GM21529 (cell line): ENCODE data around the gene TMEM131L.

Experiments
- ATAC-seq: cut with Tn5 transposase; IDR thresholded peaks from one replicate; pipeline ENCODE4 v1.9.1; 2021; ENCODE audit not compliant: unreplicated experiment

The TMEM131L gene

DNA sequence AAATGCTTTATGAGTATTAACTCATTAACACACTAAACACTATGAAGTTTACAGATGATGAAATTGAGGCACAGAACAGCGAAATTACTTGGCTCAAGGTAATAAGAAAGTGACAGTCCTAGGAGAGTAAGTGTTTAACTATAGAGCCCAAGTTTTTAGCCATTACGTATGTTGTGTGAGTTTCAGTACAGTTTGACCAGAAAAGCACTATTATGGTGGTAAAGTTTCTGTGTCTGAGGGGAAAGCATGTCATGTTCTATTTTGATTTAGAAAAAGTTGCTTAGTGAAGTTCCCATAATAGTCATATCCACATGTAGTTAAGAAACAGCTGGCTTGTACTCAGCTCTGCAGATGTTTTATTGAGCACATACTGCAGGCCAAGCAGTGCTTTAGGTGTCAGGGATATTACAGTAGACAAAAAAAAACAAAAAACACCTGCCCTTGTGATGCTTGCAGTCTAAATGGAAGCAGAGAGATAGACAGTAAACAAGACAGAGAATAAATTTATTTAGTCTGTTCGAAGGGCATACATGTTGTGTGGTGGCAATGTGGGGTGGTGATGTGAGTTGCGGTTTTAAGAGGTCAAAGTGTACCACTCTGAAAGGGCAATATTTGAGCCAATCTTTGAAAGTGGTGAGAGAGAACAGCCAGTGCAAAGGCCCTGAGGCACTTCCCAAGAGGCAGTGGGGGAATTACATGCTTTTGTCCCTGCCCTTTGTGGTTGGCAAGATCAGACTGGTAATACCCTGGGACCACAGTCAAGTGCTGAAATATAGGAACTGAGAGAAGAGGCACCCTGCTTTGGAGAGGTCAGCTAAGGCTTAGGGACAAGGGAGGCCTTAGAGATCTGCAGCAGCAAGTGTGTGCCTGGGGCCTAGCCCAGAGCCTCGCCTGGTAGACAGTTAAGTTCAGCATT is 6.2 kb downstream of the TMEM131L start:
- peak; percentile 49 for ATAC-seq

DNA sequence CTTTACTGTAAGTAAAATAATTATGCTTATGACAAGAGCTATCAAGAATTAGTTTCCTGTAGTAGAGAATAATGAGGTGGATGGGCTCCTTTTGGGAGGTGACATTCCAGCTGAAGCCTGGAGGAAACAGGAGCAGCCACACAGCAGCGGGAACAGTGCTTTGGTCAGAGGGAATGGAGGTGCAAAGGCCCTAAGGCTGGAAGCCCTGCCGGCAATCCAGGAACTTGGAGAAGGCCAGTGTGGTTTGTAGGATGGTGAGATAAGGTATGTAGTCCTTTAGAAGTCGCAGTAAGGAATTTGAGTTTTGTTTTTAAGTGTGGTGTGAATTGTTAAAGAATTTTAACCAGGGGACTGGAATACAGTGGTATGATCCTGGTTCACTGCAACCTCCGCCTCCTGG is 8.1 kb downstream of the TMEM131L start:
- ATAC-seq, result no peak

DNA sequence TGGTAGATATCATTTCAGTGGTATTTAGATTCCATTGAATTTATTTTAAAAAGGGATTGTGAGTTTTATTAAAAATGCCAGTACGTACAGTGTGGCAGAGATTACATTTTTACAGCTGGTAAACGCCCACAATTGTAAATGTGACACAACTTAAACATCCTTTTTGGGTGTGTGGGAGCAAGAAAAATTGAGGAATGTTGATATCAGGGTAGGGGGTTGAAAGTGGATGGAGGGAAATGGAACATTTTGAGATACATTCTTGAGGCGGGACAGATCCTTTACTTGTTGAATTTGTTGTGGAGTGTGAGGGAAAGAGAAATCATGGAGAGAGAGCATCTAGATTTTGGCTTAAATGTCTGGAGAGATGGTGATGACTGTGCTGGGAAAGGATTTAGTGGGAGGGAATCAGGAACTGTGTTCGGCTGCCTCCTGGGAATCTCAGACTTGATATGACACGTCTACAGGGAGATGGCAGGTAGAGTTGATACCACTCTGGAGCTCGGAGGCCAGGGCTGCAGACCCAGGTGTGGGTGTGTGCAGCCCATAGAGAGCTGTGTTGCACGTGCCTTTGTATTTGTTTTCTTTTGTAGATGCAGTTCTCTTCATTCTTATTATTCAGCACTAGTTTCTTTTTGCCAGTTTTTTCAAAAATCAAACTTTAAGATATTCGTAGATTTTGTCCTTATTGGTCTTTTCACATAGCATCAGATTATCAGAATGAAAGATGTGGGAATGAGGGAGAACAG is 10.8 kb downstream of the TMEM131L start:
- ATAC-seq, result no peak

- ATAC-seq, result no peak
These were observed 12.9 kb downstream of the TMEM131L start for GRCh38 chr4:153479101-153479500.

- ATAC-seq, result no peak
These were observed 14.5 kb downstream of the TMEM131L start for GRCh38 chr4:153480704-153481103.

- ATAC-seq, result no peak
These were observed 15.3 kb downstream of the TMEM131L start for GRCh38 chr4:153481478-153481877.

DNA sequence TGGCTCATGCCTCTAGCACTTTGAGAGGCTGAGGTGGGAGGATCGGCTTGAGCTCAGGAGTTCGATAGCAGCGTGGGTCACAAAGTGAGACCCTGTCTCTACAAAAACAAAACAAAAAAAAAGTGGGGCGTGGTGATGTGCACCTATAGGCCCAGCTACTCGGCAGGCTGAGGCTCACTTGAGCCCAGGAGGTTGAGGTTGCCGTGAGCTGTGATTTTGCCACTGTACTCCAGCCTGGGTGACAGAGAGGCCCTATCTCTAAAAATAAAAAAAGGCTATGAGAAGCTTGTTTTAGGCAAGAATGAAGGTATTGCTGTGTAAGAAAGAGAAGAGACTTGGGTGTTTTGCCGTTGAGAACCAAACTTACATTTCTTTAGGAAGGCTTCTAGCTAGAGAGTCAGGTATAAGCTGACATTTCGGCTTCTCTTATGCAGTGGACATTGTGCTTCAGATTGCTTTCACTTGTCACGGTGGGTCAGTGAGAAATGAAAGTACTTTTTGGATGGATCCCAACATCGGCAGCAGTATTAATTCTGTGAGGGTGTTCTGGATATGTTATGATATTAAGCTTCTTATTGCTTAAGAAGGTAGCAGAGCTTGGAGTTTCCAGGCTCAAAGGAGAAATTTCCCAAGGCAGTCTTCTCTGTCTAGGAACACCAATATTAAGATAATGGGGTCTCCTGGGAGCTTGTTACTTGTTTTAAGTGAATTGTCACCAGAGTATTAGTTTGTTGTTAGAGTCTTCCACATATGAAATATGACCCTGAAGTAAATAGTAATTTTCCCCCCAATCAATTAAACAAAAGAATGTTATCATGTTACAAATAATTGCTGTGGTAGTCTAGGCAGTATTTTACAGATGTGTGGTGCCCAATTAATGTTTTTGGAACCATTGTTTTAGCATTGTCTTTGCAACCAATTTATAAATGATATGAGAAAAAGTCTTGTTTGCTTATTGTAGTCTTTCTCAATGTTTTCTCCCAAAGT is 17.6 kb downstream of the TMEM131L start:
- no peak for ATAC-seq

- no peak for ATAC-seq
These were observed 19.2 kb downstream of the TMEM131L start for GRCh38 chr4:153485359-153485758.

DNA sequence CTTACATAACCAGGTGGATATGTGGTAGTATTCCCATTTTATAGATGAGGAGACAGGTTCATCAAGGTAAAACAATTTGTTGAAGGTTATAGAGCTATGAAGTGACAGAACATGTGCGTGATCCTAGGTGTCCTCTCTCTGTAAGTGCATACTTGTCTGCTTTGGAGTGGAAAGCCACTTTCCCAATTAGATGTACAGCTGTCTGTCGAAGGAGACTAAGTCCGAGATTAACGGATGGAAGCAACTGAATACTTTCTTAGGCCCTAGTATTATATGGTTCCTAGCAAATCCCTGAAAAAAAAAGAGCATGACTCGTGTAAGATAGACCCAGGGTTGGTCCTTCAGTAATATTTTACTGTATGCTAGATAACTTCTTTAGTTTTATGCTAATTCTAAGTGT is 19.7 kb downstream of the TMEM131L start:
- no peak for ATAC-seq

- ATAC-seq, result no peak
These were observed 20.4 kb downstream of the TMEM131L start for GRCh38 chr4:153486281-153487151.

GRCh38 chr4:153488006-153488891 is 22.1 kb downstream of the TMEM131L start:
- peak; percentile 43 for ATAC-seq

DNA sequence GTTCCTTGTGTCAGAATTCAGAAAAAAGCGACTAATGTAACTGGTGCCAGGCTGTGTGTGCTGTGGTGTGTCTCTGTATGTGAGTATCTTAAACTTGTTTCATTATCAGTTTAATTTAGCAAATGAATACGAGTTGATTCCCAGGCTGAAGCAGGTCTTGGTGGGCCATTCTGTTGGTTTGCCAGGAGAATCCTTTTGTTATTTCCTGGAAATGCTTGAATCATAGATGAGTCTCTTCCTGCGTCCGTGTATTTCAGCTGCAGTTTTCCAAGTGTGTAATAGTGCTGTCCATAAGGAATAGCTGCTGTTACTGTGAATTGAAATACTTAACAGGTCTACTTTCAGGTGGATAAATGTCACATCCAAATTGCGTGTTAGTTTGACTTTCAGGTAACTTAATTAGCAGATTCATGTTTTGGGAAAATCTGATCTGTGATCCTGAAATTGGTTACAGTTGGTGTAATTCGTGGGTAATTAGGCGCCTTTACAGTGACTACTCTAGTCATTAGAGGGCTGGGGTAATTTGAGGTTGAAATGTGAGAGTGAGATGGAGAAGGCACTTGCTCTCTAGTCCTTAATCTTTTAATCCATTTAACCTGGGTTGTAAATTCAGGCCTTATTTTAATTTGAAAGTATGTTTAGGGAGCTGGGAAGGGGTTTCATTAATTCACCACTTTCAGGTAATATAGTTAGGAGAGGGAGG is 23.8 kb downstream of the TMEM131L start:
- no peak for ATAC-seq

GRCh38 chr4:153490985-153491483 is 24.9 kb downstream of the TMEM131L start:
- no peak for ATAC-seq

GRCh38 chr4:153494562-153494961 is 28.4 kb downstream of the TMEM131L start:
- ATAC-seq, result no peak

- ATAC-seq, result no peak
These were observed 29.5 kb downstream of the TMEM131L start for GRCh38 chr4:153495480-153496193.

DNA sequence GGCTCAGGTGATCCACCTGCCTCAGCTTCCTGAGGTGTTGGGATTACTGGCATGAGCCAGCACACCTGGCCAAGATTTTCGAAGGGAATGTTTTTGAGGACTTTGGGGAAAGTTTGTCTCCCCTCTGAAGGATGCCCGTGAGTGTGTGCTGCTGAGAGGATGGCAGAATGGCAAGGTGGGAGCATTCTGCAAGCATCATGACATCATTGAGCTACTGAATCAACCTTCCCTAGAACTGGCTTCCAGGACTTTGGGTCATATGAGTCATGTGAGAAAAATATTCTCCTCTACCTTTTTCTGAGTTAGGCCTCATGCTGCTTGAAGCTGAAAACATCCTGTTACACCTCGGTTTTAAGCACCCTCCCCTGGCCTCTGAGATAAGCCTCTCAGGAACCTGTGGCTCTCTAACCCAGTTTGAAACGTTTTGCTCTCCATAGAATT is 31.0 kb downstream of the TMEM131L start:
- peak; percentile 42 for ATAC-seq
